Transverse colon (tissue), 4 donors: ENCODE data around the gene CD101. TPM values are rescaled to one million over a fixed set of nuclear protein-coding genes. Genes with fewer than 3 reads are reported as not detected.

Source experiments
- DNase-seq: peaks from one replicate; pipeline ENCODE4 v3.0.0-alpha.2; 2019
- H3K27ac ChIP-seq, 4 donors: fragments of 200-600 bp; sonication (generic); 2 replicates each; pipeline ENCODE4 v1.5.1; 2016 to 2018; ENCODE audit warnings: inconsistent platforms in 4 of 4
- H3K27me3 ChIP-seq: fragments of 200-600 bp; sonication (generic); 2 replicates; pipeline ENCODE4 v1.5.1; 2017; ENCODE audit warnings: inconsistent platforms
- H3K36me3 ChIP-seq, 4 donors: fragments of 200-600 bp; sonication (generic); 2 replicates each; pipeline ENCODE4 v1.5.1; 2017 to 2019; ENCODE audit warnings: inconsistent platforms in 4 of 4
- H3K4me1 ChIP-seq, 4 donors: fragments of 200-600 bp; sonication (generic); 2 replicates each; pipeline ENCODE4 v1.5.1; 2017 to 2020; ENCODE audit warnings: inconsistent platforms in 4 of 4
- H3K4me3 ChIP-seq, 4 donors: fragments of 200-600 bp; sonication (generic); 1 replicate in 1 of 4; 2 replicates in 3 of 4; pipeline versions ENCODE4 v1.5.1 to v1.6.1; 2017 to 2019; ENCODE audit warnings: inconsistent platforms in 4 of 4
- H3K9me3 ChIP-seq, 2 donors: fragments of 200-600 bp; sonication (generic); 2 replicates each; pipeline ENCODE4 v1.5.1; 2017 to 2019; ENCODE audit warnings: inconsistent platforms in 2 of 2
- CTCF ChIP-seq, 5 experiments: fragments of 200-600 bp in 3 of 5; fragments of 450-650 bp in 2 of 5; sonication (generic) in 3 of 5; IDR thresholded peaks; 1 replicate in 2 of 5; 2 replicates in 3 of 5; pipeline ENCODE4 v1.5.1; 2016 to 2017; ENCODE audit warnings: antibody characterized with exemption in 5 of 5, inconsistent platforms in 3 of 5, mild to moderate bottlenecking in 2 of 5, moderate library complexity in 1 of 5
- EP300 ChIP-seq: sonication (generic); formaldehyde crosslinking; IDR thresholded peaks from one replicate; pipeline ENCODE4 v1.6.1; 2017; ENCODE audit warnings: antibody characterized with exemption, low read depth
- POLR2A ChIP-seq: fragments of 450-650 bp; IDR thresholded peaks from one replicate; pipeline ENCODE4 v1.6.1; 2016; ENCODE audit warnings: antibody characterized with exemption, mild to moderate bottlenecking, moderate library complexity
- POLR2AphosphoS5 ChIP-seq, 3 donors: sonication (generic); formaldehyde crosslinking; IDR thresholded peaks; one replicate each; pipeline ENCODE4 v1.6.1; 2016; ENCODE audit warnings: antibody characterized with exemption in 3 of 3
- WGBS, 2 donors: methylation state at CpG; one replicate each; pipeline ENCODE4 v1.1.5; 2018; ENCODE audit warnings: low coverage in 1 of 2; 5-methylcytosine and 5-hydroxymethylcytosine counted together
- in situ Hi-C, 4 donors: fragments of 200-750 bp; cut with MboI; loops; one replicate each; pipeline versions ENCODE4 v1.15.0 to v1.15.1; 2017; ENCODE audit warnings: low sequenced_read_pairs in 3 of 4, low pct_ligation_motif_present in 1 of 4, low pct_unique_long_range_greater_than_20kb in 1 of 4
- intact Hi-C: fragments of 100-400 bp; cut with DNase I; formaldehyde crosslinking; loops from one replicate; pipeline ENCODE4 v1.15.1; 2023; ENCODE audit warnings: low total_unique reads
- total RNA-seq, 4 donors: library from RNA; depleted of rRNA; stranded (reverse); fragments of >200 nt; gene quantifications; one replicate each; pipeline ENCODE4 v1.1.0, GENCODE V29; 2016

The CD101 gene
- total RNA-seq, 4 donors from 2014 or later = 0.40 to 24.3 (median 4.0) TPM

- Histone ChIP-seq H3K4me1 (no peaks in the 10 kb centered on the region), H3K9me3 (no peaks in the 10 kb centered on the region), H3K36me3 (no peaks in the 10 kb centered on the region), H3K27ac (no peak overlapping the region), H3K4me3 (no peak overlapping the region), H3K27me3 (no peaks in the 10 kb centered on the region)
- TF ChIP-seq EP300 (no peak), POLR2AphosphoS5 (IDR thresholded peaks at IDR 0.05) (no peak), POLR2A (no peak), CTCF (IDR thresholded peaks at IDR 0.05) (no peak)
- WGBS, 2 donors = 86 to 91% methylated on average over 1 to 6 of the region's 6 CpGs
- DNase-seq = no peak
- intact Hi-C loops = no loop called here
- in situ Hi-C loops = loop anchor here in 2 of 4 donors (25.0 kb wide), 1 partner anchor 451 kb away; no protein-coding TSS in a partner anchor
Measured at GRCh38 chr1:117038236-117038635, 36.7 kb downstream of the CD101 start.

- Histone ChIP-seq H3K27ac (no peak overlapping the region), H3K36me3 (no peaks in the 10 kb centered on the region), H3K27me3 (no peaks in the 10 kb centered on the region), H3K4me1 (no peaks in the 10 kb centered on the region), H3K4me3 (no peak overlapping the region), H3K9me3 (no peaks in the 10 kb centered on the region)
- intact Hi-C loops = no loop called here
- no peak for DNase-seq
- 100% methylated on average over 1 of the region's 1 CpG for WGBS, 2 donors
- TF ChIP-seq POLR2AphosphoS5 (IDR thresholded peaks at IDR 0.05) = no peak
- no peak for TF ChIP-seq CTCF (IDR thresholded peaks at IDR 0.05)
- no peak for TF ChIP-seq POLR2A
- no peak for TF ChIP-seq EP300
- in situ Hi-C loops = loop anchor here in 2 of 4 donors (10.0 to 25.0 kb wide), 2 partner anchors 299 to 457 kb away; no protein-coding TSS in a partner anchor
Measured at GRCh38 chr1:117044217-117044616, 42.7 kb downstream of the CD101 start.

- H3K4me3 ChIP-seq = no peak overlapping the region
- H3K4me1 ChIP-seq = no peaks in the 10 kb centered on the region
- no peak for DNase-seq
- no peaks in the 10 kb centered on the region for H3K36me3 ChIP-seq
- no peak overlapping the region for H3K27ac ChIP-seq
- no peaks in the 10 kb centered on the region for H3K27me3 ChIP-seq
- 70 to 75% methylated on average over 2 of the region's 2 CpGs for WGBS, 2 donors
- intact Hi-C loops = no loop called here
- H3K9me3 ChIP-seq = no peaks in the 10 kb centered on the region
- in situ Hi-C loops = loop anchor here in 2 of 4 donors (10.0 to 25.0 kb wide), 2 partner anchors 301 to 458 kb away; no protein-coding TSS in a partner anchor
- TF ChIP-seq CTCF (IDR thresholded peaks at IDR 0.05) (no peak), POLR2A (no peak), POLR2AphosphoS5 (IDR thresholded peaks at IDR 0.05) (no peak), EP300 (no peak)
Measured at GRCh38 chr1:117045644-117046043, 44.1 kb downstream of the CD101 start.

- Histone ChIP-seq H3K4me3 (no peak overlapping the region), H3K27me3 (no peaks in the 10 kb centered on the region), H3K27ac (no peak overlapping the region), H3K9me3 (no peaks in the 10 kb centered on the region), H3K4me1 (peaks cover 5 to 11% (median 9%) of the 10 kb centered on the region in 4 donors), H3K36me3 (no peaks in the 10 kb centered on the region)
- no peak for DNase-seq
- 81 to 86% methylated on average over 4 of the region's 4 CpGs for WGBS, 2 donors
- intact Hi-C loops = no loop called here
- in situ Hi-C loops = loop anchor here in 2 of 4 donors (10.0 to 25.0 kb wide), 2 partner anchors 302 to 459 kb away; no protein-coding TSS in a partner anchor
- no peak for TF ChIP-seq POLR2A
Measured at GRCh38 chr1:117046781-117047180, 45.2 kb downstream of the CD101 start.

- WGBS, 2 donors = 94 to 100% methylated on average over 2 of the region's 2 CpGs
- Histone ChIP-seq H3K27ac (no peak overlapping the region), H3K4me3 (no peak overlapping the region), H3K4me1 (peaks cover 6 to 16% (median 13%) of the 10 kb centered on the region in 4 donors), H3K27me3 (no peaks in the 10 kb centered on the region), H3K9me3 (no peaks in the 10 kb centered on the region), H3K36me3 (no peaks in the 10 kb centered on the region)
- no peak for TF ChIP-seq EP300
- no peak for TF ChIP-seq POLR2AphosphoS5 (IDR thresholded peaks at IDR 0.05)
- no peak for TF ChIP-seq CTCF (IDR thresholded peaks at IDR 0.05)
- no peak for TF ChIP-seq POLR2A
- in situ Hi-C loops (loop anchor here in 2 of 4 donors (10.0 to 25.0 kb wide), 2 partner anchors 302 to 460 kb away; no protein-coding TSS in a partner anchor), intact Hi-C loops (no loop called here)
- DNase-seq = no peak
Measured at GRCh38 chr1:117047271-117047670, 45.7 kb downstream of the CD101 start.
